SH-SY5Y (cell line): ENCODE data around the gene ZNF263.
A peak's percentile ranks its signal among the peaks of the same experiment; 100 is the strongest.

ENCODE experiments used
- GATA2 ChIP-seq: IDR thresholded peaks from 2 replicates; pipeline ENCODE4 v1.6.1; 2011; ENCODE audit warnings: mild to moderate bottlenecking, low read depth, low read length
- GATA3 ChIP-seq: IDR thresholded peaks from 2 replicates; pipeline ENCODE4 v1.6.1; 2011; ENCODE audit warnings: low read depth, mild to moderate bottlenecking, low read length, moderate library complexity

Gene ZNF263

GRCh38 chr16:3282730-3283542, at the start of gene ZNF263:
ZNF263 (plus strand) TSS chr16:3283491; CDS start chr16:3283819, 328 bp downstream.
- TF ChIP-seq GATA2 (no peak), GATA3 (no peak)

GRCh38 chr16:3234543-3234856, 48.8 kb upstream of the ZNF263 start:
- TF ChIP-seq GATA2 (no peak), GATA3 (no peak)

- no peak for TF ChIP-seq GATA3
- 0 out of 2 replicates have a peak, but pooled peaks have one; percentile 16 for TF ChIP-seq GATA2
Measured at GRCh38 chr16:3234857-3235561, 48.3 kb upstream of the ZNF263 start, which contains the start of gene ZNF200. ZNF200 (minus strand) TSS chr16:3235158; CDS start chr16:3233755, 1,403 bp downstream.

GRCh38 chr16:3235856-3236669, 47.2 kb upstream of the ZNF263 start:
- no peak for TF ChIP-seq GATA3
- no peak for TF ChIP-seq GATA2

- TF ChIP-seq GATA2 (no peak), GATA3 (no peak)
Measured at GRCh38 chr16:3241761-3242160, 41.5 kb upstream of the ZNF263 start.

GRCh38 chr16:3242709-3243108, 40.6 kb upstream of the ZNF263 start:
- no peak for TF ChIP-seq GATA2
- TF ChIP-seq GATA3, result no peak

GRCh38 chr16:3243882-3244281, 39.4 kb upstream of the ZNF263 start:
- no peak for TF ChIP-seq GATA3
- no peak for TF ChIP-seq GATA2

- TF ChIP-seq GATA2 (no peak), GATA3 (no peak)
Measured at GRCh38 chr16:3246002-3246401, 37.3 kb upstream of the ZNF263 start.

GRCh38 chr16:3246876-3247275, 36.4 kb upstream of the ZNF263 start:
- TF ChIP-seq GATA2, result no peak
- no peak for TF ChIP-seq GATA3

GRCh38 chr16:3248596-3248995, 34.7 kb upstream of the ZNF263 start:
- TF ChIP-seq GATA2 (no peak), GATA3 (no peak)

- no peak for TF ChIP-seq GATA2
- no peak for TF ChIP-seq GATA3
Measured at GRCh38 chr16:3249020-3249419, 34.3 kb upstream of the ZNF263 start.

- TF ChIP-seq GATA2, result no peak
- TF ChIP-seq GATA3, result no peak
Measured at GRCh38 chr16:3249451-3249850, 33.8 kb upstream of the ZNF263 start.

- TF ChIP-seq GATA2 (no peak), GATA3 (no peak)
Measured at GRCh38 chr16:3252967-3253366, 30.3 kb upstream of the ZNF263 start.

- TF ChIP-seq GATA3 (no peak), GATA2 (no peak)
Measured at GRCh38 chr16:3254309-3254708, 29.0 kb upstream of the ZNF263 start.
